Right forelimb (tissue), 1 donor: ENCODE results near the gene SLC44A3.
"Not testable (repeated sequence)": the region's sequence is repeated elsewhere in the genome, so short reads cannot be mapped to it uniquely, and the experiment has no call there.

Source experiments
- DNase-seq: peaks from one replicate; pipeline ENCODE4 v3.0.0-alpha.2; 2018

Gene SLC44A3

GRCh38 chr1:94937820-94938219, 117.7 kb downstream of the SLC44A3 start:
- DNase-seq, result no peak

- DNase-seq, result no peak
Measured at GRCh38 chr1:94940738-94941137, 120.6 kb downstream of the SLC44A3 start.

- DNase-seq, result not testable (repeated sequence)
Measured at GRCh38 chr1:94941480-94941879, 121.3 kb downstream of the SLC44A3 start.

DNA sequence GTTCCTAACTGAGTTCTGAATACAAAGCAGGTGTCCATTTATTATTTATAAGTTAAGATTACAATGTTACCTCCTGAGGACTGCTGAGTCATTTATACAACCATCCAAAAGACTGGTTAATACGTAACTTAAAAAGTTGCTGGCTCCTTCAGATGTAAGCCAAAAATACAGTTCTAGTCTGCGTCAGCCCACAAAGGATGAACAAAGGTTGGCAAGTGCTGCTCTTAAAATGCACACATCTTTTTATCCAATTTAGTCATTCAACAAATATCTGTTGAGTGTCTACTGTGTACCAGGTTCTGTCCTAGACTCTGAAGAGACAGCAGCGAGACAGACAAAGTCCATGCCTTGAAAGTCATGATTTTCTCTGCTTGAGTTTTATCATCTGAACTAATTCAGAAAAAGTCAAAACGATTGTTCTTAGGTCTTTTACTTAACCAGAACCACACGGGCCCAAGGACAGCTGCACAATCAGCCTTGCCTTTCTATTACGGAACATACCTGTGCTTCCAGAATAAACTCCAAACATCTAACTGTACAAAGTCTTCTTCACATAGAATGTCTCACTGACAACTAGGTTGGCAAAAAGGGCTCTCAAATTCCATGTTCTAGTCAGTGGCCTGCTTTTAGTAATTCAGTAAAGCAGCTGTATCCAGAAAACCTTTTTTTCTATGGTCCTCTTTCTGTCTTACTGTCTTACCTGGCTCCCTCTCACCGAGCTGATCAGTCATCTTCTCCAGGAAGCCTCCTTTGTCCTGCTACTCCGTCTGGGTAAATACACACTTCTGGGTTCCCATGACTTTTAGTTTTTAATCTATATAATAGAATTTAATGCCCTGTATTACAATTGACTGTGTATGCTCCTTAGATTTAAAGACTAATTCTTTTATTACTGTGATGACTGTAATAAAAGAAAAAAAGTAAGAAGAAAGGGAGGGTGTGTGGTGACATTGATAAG, 122.3 kb downstream of the SLC44A3 start:
- DNase-seq, result no peak
